Psoas muscle (tissue), 8 donors: ENCODE results near the gene TAMALIN. TPM values are rescaled to one million over a fixed set of nuclear protein-coding genes. Genes with fewer than 3 reads are reported as not detected.

Source experiments
- ATAC-seq, 4 donors: fragments of 200-7000 bp; cut with Tn5 transposase; one replicate each; pipeline ENCODE4 v1.9.1; 2020; ENCODE audit warnings: moderate library complexity in 3 of 4, mild to moderate bottlenecking in 2 of 4
- DNase-seq, 2 donors: peaks; one replicate each; pipeline ENCODE4 v3.0.0-alpha.2; 2020
- H3K27ac ChIP-seq: fragments of 200-600 bp; one replicate; pipeline ENCODE4 v1.8.0; 2022
- H3K27me3 ChIP-seq, 3 donors: fragments of 200-600 bp in 1 of 3; one replicate each; pipeline versions ENCODE4 v1.6.1 to v1.8.0; 2013 to 2022; ENCODE audit warnings: low read length in 2 of 3, mild to moderate bottlenecking in 2 of 3, moderate library complexity in 1 of 3; ENCODE audit not compliant: insufficient read depth in 3 of 3
- H3K36me3 ChIP-seq, 2 donors: fragments of 200-600 bp in 1 of 2; one replicate each; pipeline versions ENCODE4 v1.6.1 to v1.8.0; 2013 to 2022; ENCODE audit warnings: low read depth in 1 of 2, mild to moderate bottlenecking in 1 of 2, moderate library complexity in 1 of 2; ENCODE audit not compliant: insufficient read depth in 1 of 2
- H3K4me1 ChIP-seq: fragments of 200-600 bp; one replicate; pipeline ENCODE4 v1.8.0; 2022
- H3K4me3 ChIP-seq: fragments of 200-600 bp; one replicate; pipeline ENCODE4 v1.8.0; 2022; ENCODE audit warnings: mild to moderate bottlenecking
- H3K9me3 ChIP-seq: fragments of 200-600 bp; one replicate; pipeline ENCODE4 v1.8.0; 2022
- WGBS, 3 donors: extraction: QIAGEN DNeasy Blood & Tissue Kit; methylation state at CpG; one replicate each; pipeline versions ENCODE4 v1.1.6 to v1.1.7; 2013; 5-methylcytosine and 5-hydroxymethylcytosine counted together
- intact Hi-C, 2 donors: fragments of 100-400 bp; cut with DNase I; formaldehyde crosslinking; loops; one replicate each; pipeline versions ENCODE4 v1.11.0 to v1.14.2; 2022
- long read RNA-seq, 2 donors: library from polyadenylated mRNA; unstranded; transcript quantifications; one replicate each; pipeline ENCODE4 v2.0.0, GENCODE V29; 2021
- polyA plus RNA-seq, 3 donors: library from polyadenylated mRNA; stranded (reverse); fragments of 200-250 nt; gene quantifications; one replicate each; pipeline ENCODE4 v1.2.3, GENCODE V29; 2013
- total RNA-seq, 4 donors: library from RNA; stranded (reverse); fragmentation: NEBNext Ultra II Directional in 2 of 4; extraction: Animal tissue kit (Norgen Biotek cat#: 25700) in 2 of 4; gene quantifications; one replicate each; pipeline versions ENCODE4 v1.2.1 to v1.2.4, GENCODE V29; 2021 to 2023
- TF ChIP-seq, protein P1 (sequence below): fragments of 200-600 bp; IDR thresholded peaks from one replicate; pipeline ENCODE4 v1.8.0; 2022; ENCODE audit warnings: antibody characterized with exemption
- donor health status: healthy with polysubstance abuse.
- donor health status: DM: no; HTN: no; CAD: no; lungs with moderate emphysema.
- donor health status: Bipolar disorder and iron deficiency.
- donor health status: healthy.
- donor health status: DM: yes; HTN: yes; CAD: no.
- donor health status: DM: no; HTN: no; CAD: no.
- donor health status: DM: no; HTN: no; CAD: no.
- donor health status: DM: yes; HTN: yes; CAD: no.

Gene TAMALIN
- 10 to 100 TPM in 3 of 4 donors, 1 to 10 TPM in 1; 8.0 to 12.8 (median 11.5) TPM for total RNA-seq
- polyA plus RNA-seq, result 1 to 10 TPM; 5.5 to 9.6 (median 6.8) TPM
- long read RNA-seq, donor 1, transcript GRASP-201 (8 exons, 1,933 nt), result major isoform, 11 of 12 reads
- long read RNA-seq, donor 1, partial matches to known transcripts, result 1 of 12 reads
- long read RNA-seq, donor 1, other reads (novel, unspliced or antisense), result 0 of 12 reads
- long read RNA-seq, donor 2, transcript GRASP-201 (8 exons, 1,933 nt), result major isoform, 18 of 26 reads
- long read RNA-seq, donor 2, partial matches to known transcripts, result 1 of 26 reads
- long read RNA-seq, donor 2, other reads (novel, unspliced or antisense), result 7 of 26 reads

- Histone ChIP-seq H3K27ac (peak within 1 kb of the TSS; percentile 62), H3K4me1 (peaks cover 4% of the 10 kb centered on the region), H3K9me3 (no peaks in the 10 kb centered on the region), H3K36me3 (peaks cover 0 to 11% of the 10 kb centered on the region in 2 donors), H3K27me3 (peaks cover 0 to 24% (median 8%) of the 10 kb centered on the region in 3 donors), H3K4me3 (peak within 1 kb of the TSS; percentile 75)
- ATAC-seq (peak in 3 of 4 donors; percentile 40 to 45 (median 43)), DNase-seq (peak; percentile 75 to 85)
- 0 to 1% (median 1%) methylated on average over 7 to 60 of the region's 60 CpGs for whole genome bisulfite sequencing, 3 donors
- TF ChIP-seq, protein P1, sequence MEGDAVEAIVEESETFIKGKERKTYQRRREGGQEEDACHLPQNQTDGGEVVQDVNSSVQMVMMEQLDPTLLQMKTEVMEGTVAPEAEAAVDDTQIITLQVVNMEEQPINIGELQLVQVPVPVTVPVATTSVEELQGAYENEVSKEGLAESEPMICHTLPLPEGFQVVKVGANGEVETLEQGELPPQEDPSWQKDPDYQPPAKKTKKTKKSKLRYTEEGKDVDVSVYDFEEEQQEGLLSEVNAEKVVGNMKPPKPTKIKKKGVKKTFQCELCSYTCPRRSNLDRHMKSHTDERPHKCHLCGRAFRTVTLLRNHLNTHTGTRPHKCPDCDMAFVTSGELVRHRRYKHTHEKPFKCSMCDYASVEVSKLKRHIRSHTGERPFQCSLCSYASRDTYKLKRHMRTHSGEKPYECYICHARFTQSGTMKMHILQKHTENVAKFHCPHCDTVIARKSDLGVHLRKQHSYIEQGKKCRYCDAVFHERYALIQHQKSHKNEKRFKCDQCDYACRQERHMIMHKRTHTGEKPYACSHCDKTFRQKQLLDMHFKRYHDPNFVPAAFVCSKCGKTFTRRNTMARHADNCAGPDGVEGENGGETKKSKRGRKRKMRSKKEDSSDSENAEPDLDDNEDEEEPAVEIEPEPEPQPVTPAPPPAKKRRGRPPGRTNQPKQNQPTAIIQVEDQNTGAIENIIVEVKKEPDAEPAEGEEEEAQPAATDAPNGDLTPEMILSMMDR, result no peak
- intact Hi-C loops, result loop anchor here in 1 of 2 donors (5.0 kb wide), 1 partner anchor 116 kb away; no protein-coding TSS in a partner anchor
Observed at GRCh38 chr12:52006726-52007157, at the start of gene TAMALIN. TAMALIN (plus strand) TSS chr12:52006946; CDS start chr12:52007020, 74 bp downstream.

DNA sequence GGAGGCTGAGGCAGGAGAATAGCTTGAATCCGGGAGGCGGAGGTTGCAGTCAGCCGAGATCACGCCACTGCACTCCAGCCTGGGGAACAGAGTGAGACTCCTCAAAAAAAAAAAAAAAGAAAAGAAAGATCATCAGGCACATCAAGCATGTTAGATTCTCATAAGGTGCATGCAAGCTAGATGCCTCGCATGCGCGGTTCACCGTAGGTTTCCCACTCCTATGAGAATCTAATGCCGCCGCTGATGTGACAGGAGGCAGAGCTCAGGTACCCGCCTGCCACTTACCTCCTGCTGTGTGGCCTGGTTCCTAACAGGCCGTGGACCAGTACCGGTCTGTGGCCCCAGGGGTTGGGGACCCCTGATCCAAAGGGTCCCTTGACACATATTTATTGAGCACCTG lies 48.2 kb upstream of the TAMALIN start:
- DNase-seq, result no peak
- intact Hi-C loops, result no loop called here
- Histone ChIP-seq H3K27me3 (no peaks in the 10 kb centered on the region), H3K4me1 (peaks cover 55% of the 10 kb centered on the region), H3K36me3 (peaks cover 0 to 10% of the 10 kb centered on the region in 2 donors), H3K9me3 (no peaks in the 10 kb centered on the region), H3K4me3 (no peak overlapping the region), H3K27ac (peak overlapping the region; percentile 19)
- TF ChIP-seq, protein P1, result no peak
- WGBS, 3 donors, result 96 to 97% (median 96%) methylated on average over 13 of the region's 13 CpGs
- no peak for ATAC-seq

- H3K4me1 ChIP-seq, result peaks cover 49% of the 10 kb centered on the region
- 25 to 32% (median 32%) methylated on average over 3 of the region's 3 CpGs for WGBS, 3 donors
- no peaks in the 10 kb centered on the region for H3K27me3 ChIP-seq
- H3K36me3 ChIP-seq, result peaks cover 0 to 10% of the 10 kb centered on the region in 2 donors
- ATAC-seq, result peak; percentile 48 to 62 (median 56)
- no peaks in the 10 kb centered on the region for H3K9me3 ChIP-seq
- intact Hi-C loops, result no loop called here
- peak overlapping the region; percentile 19 for H3K4me3 ChIP-seq
- peak; percentile 24 to 59 for DNase-seq
- TF ChIP-seq, protein P1, result no peak
- peak overlapping the region; percentile 27 for H3K27ac ChIP-seq
Observed at GRCh38 chr12:51959211-51959610, 47.5 kb upstream of the TAMALIN start.

- 95 to 98% (median 97%) methylated on average over 4 of the region's 4 CpGs for WGBS, 3 donors
- ATAC-seq, result no peak
- intact Hi-C loops, result no loop called here
- DNase-seq, result no peak
- Histone ChIP-seq H3K4me3 (no peak overlapping the region), H3K27ac (no peak overlapping the region), H3K27me3 (no peaks in the 10 kb centered on the region), H3K9me3 (no peaks in the 10 kb centered on the region), H3K36me3 (peaks cover 0 to 10% of the 10 kb centered on the region in 2 donors), H3K4me1 (peaks cover 42% of the 10 kb centered on the region)
- TF ChIP-seq, protein P1, result no peak
Observed at GRCh38 chr12:51959921-51960320, 46.8 kb upstream of the TAMALIN start.
